GM19397 (cell line): Measurements from ENCODE around the gene CD58.
A peak's percentile ranks its signal among the peaks of the same experiment; 100 is the strongest.

Source experiments
- ATAC-seq: cut with Tn5 transposase; IDR thresholded peaks from one replicate; pipeline ENCODE4 v1.9.1; 2021; ENCODE audit warnings: mild to moderate bottlenecking, moderate library complexity; ENCODE audit not compliant: unreplicated experiment

Gene CD58

DNA sequence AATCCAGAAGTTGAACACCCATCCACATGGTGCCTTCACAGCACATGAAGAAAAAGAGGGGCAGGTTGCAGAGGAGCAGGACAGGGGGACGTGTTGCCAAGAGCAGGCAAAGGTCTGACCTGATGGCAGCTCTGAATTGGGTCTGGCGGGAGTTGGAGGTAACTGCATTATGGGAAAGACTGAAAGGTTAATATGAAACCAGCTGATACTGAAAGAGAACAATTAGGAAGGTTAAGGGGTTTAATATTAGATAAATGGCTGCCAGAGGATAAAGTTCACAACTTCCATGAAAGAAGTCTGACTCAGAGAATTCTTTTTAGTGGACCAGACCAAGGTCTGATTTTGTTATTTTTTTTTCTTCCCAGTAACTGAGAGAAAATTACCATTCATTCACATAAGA, 76.1 kb downstream of the CD58 start:
- ATAC-seq, result no peak

DNA sequence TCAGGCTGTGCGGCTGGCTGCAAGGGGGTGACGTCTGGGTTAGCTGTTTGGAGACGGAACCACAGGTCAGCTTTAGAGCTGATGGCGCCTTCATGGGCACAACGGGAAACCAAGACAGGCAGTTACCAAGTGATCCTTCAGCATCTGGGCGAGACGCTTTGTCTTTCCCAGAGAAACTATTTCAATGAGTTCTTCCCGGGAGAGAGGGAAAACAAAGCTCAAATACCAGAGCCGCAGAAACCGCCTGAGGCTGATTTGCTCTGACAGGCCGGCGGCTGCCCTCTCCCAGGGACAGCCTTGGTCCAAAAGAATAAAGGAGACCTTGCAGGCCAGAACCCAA, 76.5 kb downstream of the CD58 start:
- ATAC-seq, result no peak

GRCh38 chr1:116493484-116494352, 77.1 kb downstream of the CD58 start:
- no peak for ATAC-seq

GRCh38 chr1:116493036-116493435, 77.8 kb downstream of the CD58 start:
- no peak for ATAC-seq

DNA sequence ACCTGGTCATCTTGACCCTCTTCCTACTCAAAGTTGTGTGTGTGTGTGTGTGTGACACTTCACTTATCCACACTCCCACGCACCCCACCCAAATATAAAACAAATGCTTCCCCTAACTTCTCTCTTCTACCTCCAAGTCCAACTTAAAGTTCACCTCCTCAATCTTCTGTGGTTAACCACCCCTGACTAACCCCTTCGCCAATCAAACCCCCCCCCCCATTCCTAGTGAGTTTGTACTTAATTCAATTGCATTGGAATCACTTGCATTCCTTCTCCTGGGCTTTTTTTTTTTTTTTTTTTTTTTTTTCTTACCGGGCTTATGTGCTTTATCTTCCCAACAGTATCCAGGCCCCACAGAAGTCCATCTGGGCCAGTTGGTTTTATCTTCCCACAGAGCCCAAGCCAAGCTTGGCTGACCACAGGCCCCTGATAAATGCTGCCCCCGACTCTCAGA, 78.4 kb downstream of the CD58 start:
- ATAC-seq, result no peak

DNA sequence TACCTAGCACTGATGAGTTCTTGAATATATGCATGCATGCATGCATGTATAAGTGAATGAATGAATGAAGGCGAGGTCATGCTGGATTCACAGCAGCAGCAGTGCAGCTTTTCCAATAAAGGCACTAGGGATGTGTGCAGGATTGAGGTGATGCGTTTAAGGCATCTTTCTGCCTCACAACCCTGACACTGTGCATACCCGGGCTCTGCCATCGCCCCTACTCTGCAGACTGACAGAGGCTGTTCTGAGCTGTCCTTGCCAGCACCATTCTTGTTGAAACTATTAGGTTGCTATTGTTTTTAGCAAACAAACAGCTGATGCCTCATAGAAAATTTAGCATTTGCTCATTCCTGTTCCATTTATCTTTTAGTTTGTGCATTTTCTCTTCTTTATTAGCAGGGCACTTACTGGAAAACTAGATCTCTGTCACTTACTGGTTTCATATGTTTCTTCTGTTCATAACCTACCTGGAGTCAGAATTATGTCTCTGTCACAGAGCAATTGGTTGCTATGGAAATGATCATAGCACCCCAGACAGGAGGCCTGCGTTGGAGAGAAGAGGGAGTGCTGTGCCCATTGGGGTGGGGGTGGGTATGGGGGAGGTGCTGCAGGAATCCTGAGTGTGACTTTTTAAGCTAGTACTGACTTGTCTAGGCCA, 79.0 kb downstream of the CD58 start:
- ATAC-seq, result no peak

DNA sequence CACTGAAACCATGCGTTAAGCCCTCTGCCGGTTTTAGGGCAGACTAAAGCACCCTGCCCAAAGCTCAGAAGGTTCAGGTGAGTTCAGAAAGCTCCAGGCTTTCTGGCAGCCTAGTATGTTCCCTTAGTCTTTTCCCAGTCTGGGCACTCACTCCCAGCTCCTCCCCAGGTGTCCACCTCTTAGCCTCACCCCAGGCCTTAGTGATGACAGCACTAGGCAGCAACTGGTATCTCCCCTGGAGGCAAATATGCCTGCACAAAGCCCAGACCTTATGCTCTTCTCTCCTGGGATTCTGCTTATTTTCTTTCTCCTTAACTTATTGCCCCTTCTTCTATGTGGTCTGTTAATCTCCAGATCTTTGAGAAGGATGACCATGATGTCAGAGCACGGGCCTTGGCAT, 80.2 kb downstream of the CD58 start:
- no peak for ATAC-seq

GRCh38 chr1:116489231-116489697, 81.6 kb downstream of the CD58 start:
- no peak for ATAC-seq

- ATAC-seq, result no peak
Measured at GRCh38 chr1:116488071-116488470, 82.8 kb downstream of the CD58 start.

- no peak for ATAC-seq
Measured at GRCh38 chr1:116487583-116487982, 83.2 kb downstream of the CD58 start.

DNA sequence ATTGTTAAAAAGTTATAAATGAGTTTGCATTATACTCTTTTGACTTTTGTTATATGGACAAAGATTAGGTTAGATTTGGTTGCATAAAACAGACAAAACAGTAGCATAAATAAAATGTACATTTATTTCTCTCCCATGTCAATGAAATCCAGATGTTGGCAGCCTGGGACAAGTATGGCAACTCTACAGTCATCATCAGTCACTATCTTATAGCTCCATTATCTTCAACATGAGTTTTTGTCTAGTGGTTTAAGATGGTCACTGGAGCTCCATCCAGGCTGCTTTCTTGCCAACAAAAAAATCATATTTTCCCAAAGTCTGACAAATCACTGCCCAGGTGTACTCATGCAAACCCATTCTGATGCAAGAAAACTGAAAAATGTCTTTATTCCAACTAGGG, 83.8 kb downstream of the CD58 start:
- ATAC-seq, result no peak

DNA sequence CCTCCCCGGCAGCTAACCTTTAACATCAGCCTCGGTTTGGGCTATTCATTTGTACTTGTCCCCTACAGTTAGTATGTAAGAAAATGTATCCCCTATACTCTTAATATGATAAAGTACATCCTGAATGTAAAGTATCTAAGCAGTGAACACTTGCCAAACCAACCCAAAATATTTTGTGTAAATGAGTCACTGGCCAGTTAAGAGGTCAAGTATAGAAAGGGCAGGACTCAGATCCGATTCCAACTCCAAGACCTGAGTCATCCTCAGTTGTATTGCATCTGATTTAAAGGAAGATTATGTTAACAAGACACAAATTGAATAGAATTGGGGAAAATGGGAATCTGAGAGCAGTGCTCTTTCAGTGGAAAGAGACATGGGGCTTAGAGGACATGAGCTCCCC, 84.4 kb downstream of the CD58 start:
- ATAC-seq, result no peak

- ATAC-seq, result no peak
Measured at GRCh38 chr1:116485976-116486375, 84.8 kb downstream of the CD58 start.

DNA sequence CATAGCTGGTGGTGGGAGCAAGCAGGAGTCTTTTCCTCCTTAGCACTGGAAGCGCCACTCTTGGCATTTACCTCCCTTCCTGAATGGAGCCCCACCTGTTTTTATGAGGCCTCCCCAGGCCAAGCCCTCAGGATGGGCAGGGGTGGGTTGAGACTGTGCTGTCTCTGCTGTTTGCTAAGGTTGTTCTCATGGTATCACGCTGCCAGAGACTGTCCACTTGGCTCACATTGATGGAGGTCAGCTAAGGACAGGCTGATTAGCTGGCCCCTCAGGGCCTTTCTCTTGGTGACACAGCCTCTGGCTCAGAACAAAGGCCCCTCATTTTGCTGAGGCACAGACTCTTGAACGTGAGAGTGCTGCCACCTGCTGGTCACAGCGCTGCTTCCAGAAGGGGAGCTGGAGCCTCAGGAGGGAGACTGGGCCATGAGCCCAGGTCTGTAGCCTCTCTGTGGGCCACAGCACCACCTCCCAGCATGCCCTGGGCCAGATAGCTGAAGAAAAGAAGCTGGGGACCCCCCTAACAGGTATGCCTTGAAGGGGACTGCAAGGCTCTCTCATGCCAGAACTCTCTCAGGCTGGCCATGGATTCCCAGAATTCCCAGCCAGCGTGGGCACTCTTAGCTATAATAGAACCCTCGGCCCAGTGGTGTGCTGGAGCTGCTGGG, 85.6 kb downstream of the CD58 start:
- ATAC-seq, result peak; percentile 79

DNA sequence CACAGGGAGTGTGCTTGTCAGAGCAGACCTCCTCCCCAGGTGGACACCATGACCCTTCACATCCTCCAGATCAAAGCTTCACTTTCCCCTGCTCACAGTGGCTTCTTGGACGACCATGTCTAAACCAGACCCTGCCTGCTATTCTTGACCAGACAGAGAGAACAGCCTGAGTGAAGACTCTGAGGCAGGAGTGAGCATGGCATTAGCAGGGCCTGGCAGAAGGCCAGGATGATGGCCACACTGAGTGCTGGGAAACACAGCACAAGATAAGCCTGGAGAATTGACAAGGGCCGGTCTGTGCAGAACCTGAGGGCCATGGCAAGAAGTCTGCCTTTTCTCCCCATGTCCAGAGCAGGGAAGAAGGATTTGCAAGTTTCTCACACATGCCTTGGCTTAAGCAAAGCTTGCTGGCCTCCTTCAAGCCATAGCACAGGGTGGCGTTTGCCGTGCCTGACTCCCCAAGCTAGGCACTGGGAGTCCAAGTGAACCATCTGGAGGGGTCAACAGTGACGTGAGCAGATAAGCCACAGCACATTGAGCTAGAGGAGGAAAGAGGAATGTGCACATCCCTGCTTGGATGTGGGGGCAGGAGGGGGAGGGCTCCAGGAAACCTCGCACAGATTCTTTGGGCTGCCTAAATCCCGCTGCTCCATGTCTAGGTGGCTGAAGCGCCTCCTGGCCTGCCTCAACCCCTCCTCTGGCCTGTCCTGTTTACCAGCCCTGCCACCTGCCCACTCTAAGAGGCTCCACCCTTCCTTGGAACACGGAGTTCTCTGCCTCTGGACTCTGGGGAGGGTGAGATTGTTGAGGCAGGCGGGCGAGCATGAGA, 87.1 kb downstream of the CD58 start:
- no peak for ATAC-seq

DNA sequence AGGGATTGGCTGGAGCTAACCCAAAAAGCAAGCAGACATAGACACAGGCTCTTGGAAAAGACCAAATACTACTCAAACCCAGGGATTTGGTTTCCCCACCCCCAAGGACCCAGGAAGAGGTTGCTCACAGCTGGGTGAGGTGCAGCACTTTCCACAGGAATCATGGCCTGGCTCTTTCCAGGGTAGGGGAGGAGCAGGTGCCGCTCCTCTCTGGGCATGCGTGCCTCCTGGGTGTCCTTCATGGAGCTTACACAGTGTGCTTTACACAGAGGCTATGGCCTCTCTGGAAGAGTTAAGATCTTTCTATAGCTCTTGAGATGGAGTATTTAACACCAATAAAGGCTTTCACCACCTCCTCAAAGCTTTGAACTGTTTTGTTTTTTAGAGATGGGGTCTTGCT, 88.3 kb downstream of the CD58 start:
- no peak for ATAC-seq

DNA sequence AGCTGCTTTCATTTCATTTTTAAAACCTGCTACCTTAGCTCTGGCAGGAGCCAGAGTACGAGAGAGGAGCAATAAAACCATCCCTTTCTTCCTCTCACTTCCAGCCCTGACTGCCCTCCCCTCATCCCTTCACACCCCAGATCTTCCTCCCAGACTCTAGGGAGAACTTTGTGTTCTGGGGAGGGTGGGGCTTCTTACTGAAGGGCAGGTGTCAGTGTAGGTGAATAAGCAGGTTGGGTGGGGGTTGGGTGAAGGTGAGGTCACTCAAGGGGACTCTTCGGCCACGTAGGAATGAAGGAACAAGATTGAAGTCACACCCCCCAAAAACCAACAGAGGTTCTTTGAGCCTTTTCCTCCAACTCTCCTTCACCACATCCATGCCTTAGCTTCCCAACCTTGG, 88.9 kb downstream of the CD58 start:
- no peak for ATAC-seq

- no peak for ATAC-seq
Measured at GRCh38 chr1:116478621-116479020, 92.2 kb downstream of the CD58 start.

GRCh38 chr1:116477429-116477828, 93.4 kb downstream of the CD58 start:
- ATAC-seq, result no peak

DNA sequence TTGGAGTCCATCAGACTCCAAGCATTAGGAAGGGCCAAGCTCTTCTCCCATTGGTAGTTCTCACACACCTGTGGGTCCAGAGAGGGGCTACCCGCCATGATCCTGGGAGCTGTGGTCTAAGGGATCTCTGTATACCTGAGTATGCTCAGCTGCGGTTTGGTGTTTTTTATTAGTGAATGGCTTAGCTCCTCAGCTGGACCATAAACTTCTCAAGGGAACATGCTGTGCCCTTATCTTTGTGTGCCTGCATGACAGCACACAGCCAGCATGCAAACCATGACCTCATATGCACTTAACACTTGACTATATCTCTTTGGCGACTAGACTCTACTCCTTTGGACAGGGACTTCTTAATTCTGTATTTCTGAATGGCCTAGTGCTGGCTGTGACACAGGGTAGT, 94.5 kb downstream of the CD58 start:
- ATAC-seq, result no peak

DNA sequence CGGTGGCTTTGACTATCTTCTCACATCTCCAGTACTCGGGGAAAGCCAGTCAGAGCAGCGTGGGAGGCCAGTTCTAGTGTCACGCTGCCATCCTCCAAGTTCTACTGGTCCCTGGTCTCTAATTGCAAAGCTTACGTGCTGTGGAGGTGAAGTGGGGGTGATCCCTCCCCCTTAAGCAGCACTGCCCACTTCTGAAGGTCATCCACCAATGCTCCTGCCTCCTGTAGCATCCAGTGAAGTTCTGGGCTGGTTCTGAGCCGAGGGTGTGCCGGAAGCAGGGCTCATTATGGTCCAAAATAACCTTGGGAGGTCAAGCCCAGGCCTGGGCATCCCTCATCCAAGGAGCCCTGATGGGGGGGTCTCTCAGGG, 95.0 kb downstream of the CD58 start:
- ATAC-seq, result no peak
